ENCODE data around the gene DOCK2.

DNA sequence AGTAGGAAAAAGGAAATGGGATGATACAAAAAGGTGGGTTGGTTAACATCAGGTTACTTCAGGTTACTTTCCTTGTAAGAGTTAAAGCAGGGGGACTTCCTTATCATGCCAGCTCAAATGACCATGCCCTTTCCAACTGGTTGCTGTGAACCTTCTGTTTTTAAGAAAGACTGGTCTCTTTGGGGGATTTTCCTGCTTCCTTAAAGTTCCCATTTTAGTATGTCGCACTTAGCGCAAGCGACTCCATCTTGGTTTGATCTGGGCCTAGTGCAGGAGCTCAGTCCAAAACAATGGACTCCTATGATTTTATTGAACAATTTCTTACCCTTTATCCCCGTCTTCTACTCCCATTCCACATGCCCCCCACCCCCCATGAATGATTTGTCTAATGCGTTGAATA is 173.4 kb downstream of the DOCK2 start:
- TF ChIP-seq ZNF423 (tag by site-specific recombination; IDR thresholded peaks at IDR 0.05) (no peak), CTCF (tag by site-specific recombination; IDR thresholded peaks at IDR 0.05) (no peak), ZNF302 (tag by site-specific recombination; IDR thresholded peaks at IDR 0.05; ENCODE audit: low read depth) (no peak), ZNF324 (tag by site-specific recombination; IDR thresholded peaks at IDR 0.05) (no peak), ZNF169 (tag by site-specific recombination; IDR thresholded peaks at IDR 0.05) (no peak), ZNF664 (tag by site-specific recombination; IDR thresholded peaks at IDR 0.05) (no peak), ZNF658 (tag by site-specific recombination; IDR thresholded peaks at IDR 0.05) (no peak), ZEB2 (tag by site-specific recombination; IDR thresholded peaks at IDR 0.05) (no peak), ZNF335 (tag by site-specific recombination; conservative IDR thresholded peaks at IDR 0.05) (no peak), TCF7L2 (IDR thresholded peaks at IDR 0.05; ENCODE audit: borderline replicate concordance, low read depth, low read length) (no peak), ZNF398 (tag by site-specific recombination; IDR thresholded peaks at IDR 0.05) (no peak), SETDB1 (IDR thresholded peaks at IDR 0.05; ENCODE audit: insufficient read length, low read length) (no peak)
- TF ChIP-seq, protein P1, sequence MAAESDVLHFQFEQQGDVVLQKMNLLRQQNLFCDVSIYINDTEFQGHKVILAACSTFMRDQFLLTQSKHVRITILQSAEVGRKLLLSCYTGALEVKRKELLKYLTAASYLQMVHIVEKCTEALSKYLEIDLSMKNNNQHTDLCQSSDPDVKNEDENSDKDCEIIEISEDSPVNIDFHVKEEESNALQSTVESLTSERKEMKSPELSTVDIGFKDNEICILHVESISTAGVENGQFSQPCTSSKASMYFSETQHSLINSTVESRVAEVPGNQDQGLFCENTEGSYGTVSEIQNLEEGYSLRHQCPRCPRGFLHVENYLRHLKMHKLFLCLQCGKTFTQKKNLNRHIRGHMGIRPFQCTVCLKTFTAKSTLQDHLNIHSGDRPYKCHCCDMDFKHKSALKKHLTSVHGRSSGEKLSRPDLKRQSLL (tag by site-specific recombination; IDR thresholded peaks at IDR 0.05): no peak

Data from HEK293 (cell line).